GM23338 (cell line): ENCODE results near the gene GRIA4. TPM values are rescaled to one million over a fixed set of nuclear protein-coding genes. Genes with fewer than 3 reads are reported as not detected.

Experiments
- ATAC-seq: fragments of 200-7000 bp; cut with Tn5 transposase; 3 replicates; pipeline ENCODE4 v1.9.1; 2020
- DNase-seq: peaks from one replicate; pipeline ENCODE4 v3.0.0-alpha.2; 2015; ENCODE audit warnings: low spot score
- H2AFZ ChIP-seq: fragments of 200-600 bp; sonication (generic); 2 replicates; pipeline ENCODE4 v1.8.0; 2016; ENCODE audit warnings: antibody characterized with exemption, mild to moderate bottlenecking, moderate library complexity
- H3F3A ChIP-seq: fragments of 200-600 bp; sonication (generic); replicated peaks from 2 replicates; pipeline ENCODE4 v1.8.0; 2017; ENCODE audit warnings: antibody characterized with exemption, mixed run types, low read depth
- H3K27ac ChIP-seq: fragments of 200-600 bp; sonication (generic); 2 replicates; pipeline ENCODE4 v1.6.1; 2016; ENCODE audit warnings: low read depth
- H3K27me3 ChIP-seq: fragments of 200-600 bp; sonication (generic); 2 replicates; pipeline ENCODE4 v1.8.0; 2016; ENCODE audit warnings: mild to moderate bottlenecking, mixed run types, moderate library complexity; ENCODE audit not compliant: insufficient read depth
- H3K36me3 ChIP-seq: fragments of 200-600 bp; sonication (generic); 2 replicates; pipeline ENCODE4 v1.8.0; 2016; ENCODE audit warnings: mild to moderate bottlenecking; ENCODE audit not compliant: insufficient read depth
- H3K4me1 ChIP-seq: fragments of 200-600 bp; sonication (generic); 2 replicates; pipeline ENCODE4 v1.8.0; 2016; ENCODE audit warnings: mild to moderate bottlenecking, moderate library complexity; ENCODE audit not compliant: insufficient read depth
- H3K4me2 ChIP-seq: fragments of 200-600 bp; sonication (generic); 2 replicates; pipeline ENCODE4 v1.7.1; 2017; ENCODE audit warnings: mixed run types
- H3K4me3 ChIP-seq: fragments of 200-600 bp; sonication (generic); 2 replicates; pipeline ENCODE4 v1.6.1; 2016; ENCODE audit warnings: mixed run types
- H3K79me2 ChIP-seq: fragments of 200-600 bp; sonication (generic); replicated peaks from 2 replicates; pipeline ENCODE4 v1.8.0; 2017; ENCODE audit warnings: mild to moderate bottlenecking; ENCODE audit not compliant: insufficient read depth
- H3K9me2 ChIP-seq: fragments of 200-600 bp; sonication (generic); 2 replicates; pipeline ENCODE4 v1.8.0; 2017; ENCODE audit not compliant: insufficient read depth
- H4K20me1 ChIP-seq: fragments of 200-600 bp; sonication (generic); replicated peaks from 2 replicates; pipeline ENCODE4 v1.8.0; 2017; ENCODE audit warnings: mild to moderate bottlenecking; ENCODE audit not compliant: insufficient read depth
- H3K27ac Mint-ChIP-seq: 2 replicates; pipeline ENCODE4 v1.8.0; 2020; ENCODE audit warnings: inconsistent platforms, mild to moderate bottlenecking, moderate library complexity, mixed read lengths
- H3K27me3 Mint-ChIP-seq: 3 replicates; pipeline ENCODE4 v1.8.0; 2022; ENCODE audit warnings: low read depth, mild to moderate bottlenecking, moderate library complexity, mixed read lengths, inconsistent platforms; ENCODE audit not compliant: insufficient read depth, poor library complexity
- H3K36me3 Mint-ChIP-seq: 3 replicates; pipeline ENCODE4 v1.8.0; 2021; ENCODE audit warnings: low read depth, mild to moderate bottlenecking, inconsistent platforms, moderate library complexity, mixed read lengths
- H3K4me1 Mint-ChIP-seq: 3 replicates; pipeline ENCODE4 v1.8.0; 2020; ENCODE audit warnings: mild to moderate bottlenecking, inconsistent platforms, mixed read lengths
- H3K4me3 Mint-ChIP-seq: 3 replicates; pipeline ENCODE4 v1.8.0; 2021; ENCODE audit warnings: moderate library complexity, mild to moderate bottlenecking, inconsistent platforms, mixed read lengths
- H3K9me3 Mint-ChIP-seq: 3 replicates; pipeline ENCODE4 v1.8.0; 2020; ENCODE audit warnings: moderate library complexity, mild to moderate bottlenecking, inconsistent platforms, mixed read lengths
- CREB1 ChIP-seq: fragments of 250-450 bp; sonication (Bioruptor Pico); IDR thresholded peaks from 2 replicates; pipeline ENCODE4 v1.5.0; 2020; ENCODE audit warnings: low read depth, mild to moderate bottlenecking, moderate library complexity
- ETS1 ChIP-seq: IDR thresholded peaks from 2 replicates; pipeline ENCODE4 v1.6.1; 2016; ENCODE audit warnings: antibody characterized with exemption
- EZH2 ChIP-seq: fragments of 200-600 bp; sonication (generic); IDR thresholded peaks from one replicate; pipeline ENCODE4 v1.8.0; 2017; ENCODE audit warnings: antibody characterized with exemption, mild to moderate bottlenecking, low read depth; ENCODE audit not compliant: unreplicated experiment
- EZH2phosphoT487 ChIP-seq: fragments of 200-600 bp; sonication (generic); IDR thresholded peaks from one replicate; pipeline ENCODE4 v1.8.1; 2018; ENCODE audit warnings: antibody characterized with exemption; ENCODE audit not compliant: unreplicated experiment
- JUNB ChIP-seq: IDR thresholded peaks from one replicate; pipeline ENCODE4 v1.6.1; 2016; ENCODE audit warnings: antibody characterized with exemption; ENCODE audit not compliant: unreplicated experiment
- NANOG ChIP-seq: IDR thresholded peaks from 2 replicates; pipeline ENCODE4 v1.6.1; 2016; ENCODE audit warnings: antibody characterized with exemption, borderline replicate concordance
- POLR2AphosphoS5 ChIP-seq: IDR thresholded peaks from 2 replicates; pipeline ENCODE4 v1.6.1; 2016; ENCODE audit warnings: antibody characterized with exemption, low read depth
- STAT1 ChIP-seq: IDR thresholded peaks from one replicate; pipeline ENCODE4 v1.6.1; 2016; ENCODE audit warnings: antibody characterized with exemption; ENCODE audit not compliant: unreplicated experiment
- ZNF331 ChIP-seq: fragments of 250-450 bp; sonication (Bioruptor Pico); IDR thresholded peaks from 2 replicates; pipeline ENCODE4 v1.5.0; 2020; ENCODE audit warnings: low read depth, mild to moderate bottlenecking, moderate library complexity
- polyA plus RNA-seq: library from polyadenylated mRNA; unstranded; fragments of >200 nt; fragmentation: Nextera tagmentation; extraction: Ambion mirVana; gene quantifications from 2 replicates; pipeline ENCODE4 v1.2.1, GENCODE V29; 2016
- total RNA-seq: library from RNA; depleted of rRNA; stranded (reverse); fragments of >200 nt; shearing (Covaris generic); gene quantifications from 2 replicates; pipeline ENCODE4 v1.2.3, GENCODE V29; 2014
- TF ChIP-seq, protein P1 (sequence below): IDR thresholded peaks from one replicate; pipeline ENCODE4 v1.6.1; 2018; ENCODE audit warnings: antibody characterized with exemption; ENCODE audit not compliant: unreplicated experiment
- TF ChIP-seq, protein P2 (sequence below), 2 experiments: fragments of 200-600 bp in 1 of 2; sonication (generic) in 1 of 2; conservative IDR thresholded peaks; 2 replicates each; pipeline versions ENCODE4 v1.5.1 to v1.6.1; 2016 to 2017; ENCODE audit warnings: antibody characterized with exemption in 2 of 2, low read depth in 2 of 2, mild to moderate bottlenecking in 2 of 2, moderate library complexity in 1 of 2

The GRIA4 gene
- total and polyA plus RNA-seq, 2 experiments from 2014 or later = 17.8 to 71.1 TPM

GRCh38 chr11:105589346-105589745 lies 20.5 kb upstream of the GRIA4 start (continued):
- no peak for TF ChIP-seq ETS1
- no peak for TF ChIP-seq EZH2phosphoT487
- TF ChIP-seq EZH2 = no peak
- no peak for TF ChIP-seq CREB1 (CRISPR knock-in tag)
- TF ChIP-seq ZNF331 (CRISPR knock-in tag) = no peak
- no peak for TF ChIP-seq JUNB
- TF ChIP-seq POLR2AphosphoS5 = no peak
- TF ChIP-seq, protein P1, sequence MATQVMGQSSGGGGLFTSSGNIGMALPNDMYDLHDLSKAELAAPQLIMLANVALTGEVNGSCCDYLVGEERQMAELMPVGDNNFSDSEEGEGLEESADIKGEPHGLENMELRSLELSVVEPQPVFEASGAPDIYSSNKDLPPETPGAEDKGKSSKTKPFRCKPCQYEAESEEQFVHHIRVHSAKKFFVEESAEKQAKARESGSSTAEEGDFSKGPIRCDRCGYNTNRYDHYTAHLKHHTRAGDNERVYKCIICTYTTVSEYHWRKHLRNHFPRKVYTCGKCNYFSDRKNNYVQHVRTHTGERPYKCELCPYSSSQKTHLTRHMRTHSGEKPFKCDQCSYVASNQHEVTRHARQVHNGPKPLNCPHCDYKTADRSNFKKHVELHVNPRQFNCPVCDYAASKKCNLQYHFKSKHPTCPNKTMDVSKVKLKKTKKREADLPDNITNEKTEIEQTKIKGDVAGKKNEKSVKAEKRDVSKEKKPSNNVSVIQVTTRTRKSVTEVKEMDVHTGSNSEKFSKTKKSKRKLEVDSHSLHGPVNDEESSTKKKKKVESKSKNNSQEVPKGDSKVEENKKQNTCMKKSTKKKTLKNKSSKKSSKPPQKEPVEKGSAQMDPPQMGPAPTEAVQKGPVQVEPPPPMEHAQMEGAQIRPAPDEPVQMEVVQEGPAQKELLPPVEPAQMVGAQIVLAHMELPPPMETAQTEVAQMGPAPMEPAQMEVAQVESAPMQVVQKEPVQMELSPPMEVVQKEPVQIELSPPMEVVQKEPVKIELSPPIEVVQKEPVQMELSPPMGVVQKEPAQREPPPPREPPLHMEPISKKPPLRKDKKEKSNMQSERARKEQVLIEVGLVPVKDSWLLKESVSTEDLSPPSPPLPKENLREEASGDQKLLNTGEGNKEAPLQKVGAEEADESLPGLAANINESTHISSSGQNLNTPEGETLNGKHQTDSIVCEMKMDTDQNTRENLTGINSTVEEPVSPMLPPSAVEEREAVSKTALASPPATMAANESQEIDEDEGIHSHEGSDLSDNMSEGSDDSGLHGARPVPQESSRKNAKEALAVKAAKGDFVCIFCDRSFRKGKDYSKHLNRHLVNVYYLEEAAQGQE = no peak
- TF ChIP-seq, protein P2, sequence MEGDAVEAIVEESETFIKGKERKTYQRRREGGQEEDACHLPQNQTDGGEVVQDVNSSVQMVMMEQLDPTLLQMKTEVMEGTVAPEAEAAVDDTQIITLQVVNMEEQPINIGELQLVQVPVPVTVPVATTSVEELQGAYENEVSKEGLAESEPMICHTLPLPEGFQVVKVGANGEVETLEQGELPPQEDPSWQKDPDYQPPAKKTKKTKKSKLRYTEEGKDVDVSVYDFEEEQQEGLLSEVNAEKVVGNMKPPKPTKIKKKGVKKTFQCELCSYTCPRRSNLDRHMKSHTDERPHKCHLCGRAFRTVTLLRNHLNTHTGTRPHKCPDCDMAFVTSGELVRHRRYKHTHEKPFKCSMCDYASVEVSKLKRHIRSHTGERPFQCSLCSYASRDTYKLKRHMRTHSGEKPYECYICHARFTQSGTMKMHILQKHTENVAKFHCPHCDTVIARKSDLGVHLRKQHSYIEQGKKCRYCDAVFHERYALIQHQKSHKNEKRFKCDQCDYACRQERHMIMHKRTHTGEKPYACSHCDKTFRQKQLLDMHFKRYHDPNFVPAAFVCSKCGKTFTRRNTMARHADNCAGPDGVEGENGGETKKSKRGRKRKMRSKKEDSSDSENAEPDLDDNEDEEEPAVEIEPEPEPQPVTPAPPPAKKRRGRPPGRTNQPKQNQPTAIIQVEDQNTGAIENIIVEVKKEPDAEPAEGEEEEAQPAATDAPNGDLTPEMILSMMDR (conservative IDR thresholded peaks at IDR 0.05; ENCODE audit: low read depth in 2 of 2) = no peak
- TF ChIP-seq STAT1 = no peak

GRCh38 chr11:105592035-105592434 lies 17.8 kb upstream of the GRIA4 start:
- Histone ChIP-seq H3K27ac (no peak overlapping the region), H3F3A (no peaks in the 10 kb centered on the region), H3K4me1 (0 out of 2 replicates have a peak, but pooled peaks cover 7% of the 10 kb centered on the region), H3K9me2 (no peaks in the 10 kb centered on the region), H2AFZ (no peak overlapping the region), H3K4me3 (no peak overlapping the region), H3K4me2 (no peak overlapping the region), H4K20me1 (no peaks in the 10 kb centered on the region), H3K36me3 (no peaks in the 10 kb centered on the region), H3K27me3 (no peaks in the 10 kb centered on the region), H3K79me2 (no peaks in the 10 kb centered on the region)
- H3K4me3 Mint-ChIP-seq = no peak overlapping the region
- ATAC-seq (no peak), DNase-seq (no peak)
- H3K4me1 Mint-ChIP-seq = peaks cover 2% of the 10 kb centered on the region; the same call in 1 of the 3 replicates
- H3K9me3 Mint-ChIP-seq = no peaks in the 10 kb centered on the region
- no peak overlapping the region for H3K27ac Mint-ChIP-seq
- no peak for TF ChIP-seq CREB1 (CRISPR knock-in tag)
- no peak for TF ChIP-seq NANOG
- TF ChIP-seq EZH2phosphoT487 = no peak
- no peak for TF ChIP-seq JUNB
- H3K36me3 Mint-ChIP-seq = no peaks in the 10 kb centered on the region
- H3K27me3 Mint-ChIP-seq = no peaks in the 10 kb centered on the region
